Fibroblast of lung (primary cell): ENCODE data around the gene NR3C1. TPM values are rescaled to one million over a fixed set of nuclear protein-coding genes. Genes with fewer than 3 reads are reported as not detected.

Experiments
- DNase-seq, 2 donors: peaks; one replicate each; pipeline versions ENCODE4 v3.0.0 to v3.0.0-alpha.2; 2010; ENCODE audit warnings: low read depth in 2 of 2
- H2AFZ ChIP-seq: 2 replicates; pipeline ENCODE4 v1.5.1; 2012; ENCODE audit warnings: low read length, control low read depth, inconsistent platforms
- H3K27ac ChIP-seq: 2 replicates; pipeline ENCODE4 v1.5.1; 2011; ENCODE audit warnings: low read length, control low read depth; ENCODE audit not compliant: insufficient read depth
- H3K27me3 ChIP-seq: 2 replicates; pipeline ENCODE4 v1.5.1; 2011; ENCODE audit warnings: mild to moderate bottlenecking, low read length; ENCODE audit not compliant: control insufficient read depth, insufficient read depth
- H3K36me3 ChIP-seq: 2 replicates; pipeline ENCODE4 v1.5.1; 2011; ENCODE audit warnings: low read length; ENCODE audit not compliant: control insufficient read depth, insufficient read depth
- H3K4me1 ChIP-seq: 2 replicates; pipeline ENCODE4 v1.5.1; 2011; ENCODE audit warnings: low read length; ENCODE audit not compliant: control insufficient read depth, insufficient read depth; ENCODE audit errors: extremely low read depth
- H3K4me2 ChIP-seq: 2 replicates; pipeline ENCODE4 v1.5.1; 2011; ENCODE audit warnings: low read length, control low read depth; ENCODE audit not compliant: insufficient read depth; ENCODE audit errors: extremely low read depth
- H3K4me3 ChIP-seq, 4 experiments: fragments of 200-600 bp in 1 of 4; sonication (generic) in 1 of 4; replicated peaks in 1 of 4; 2 replicates each; pipeline ENCODE4 v1.5.1; 2011 to 2016; ENCODE audit warnings: low read length in 4 of 4, low read depth in 3 of 4, mild to moderate bottlenecking in 3 of 4, control low read depth in 2 of 4, inconsistent platforms in 1 of 4, mixed read lengths in 1 of 4; ENCODE audit not compliant: insufficient read depth in 1 of 4; ENCODE audit errors: control extremely low read depth in 1 of 4
- H3K79me2 ChIP-seq: 2 replicates; pipeline ENCODE4 v1.5.1; 2012; ENCODE audit warnings: mild to moderate bottlenecking, low read length, inconsistent platforms; ENCODE audit not compliant: control insufficient read depth, insufficient read depth
- H3K9ac ChIP-seq: 2 replicates; pipeline ENCODE4 v1.5.1; 2011; ENCODE audit warnings: mild to moderate bottlenecking, low read length, control low read depth; ENCODE audit not compliant: insufficient read depth
- H3K9me3 ChIP-seq: 2 replicates; pipeline ENCODE4 v1.5.1; 2012; ENCODE audit warnings: low read depth, low read length; ENCODE audit not compliant: control insufficient read depth, insufficient read depth
- H4K20me1 ChIP-seq: 2 replicates; pipeline ENCODE4 v1.5.1; 2011; ENCODE audit warnings: low read length; ENCODE audit not compliant: control insufficient read depth, insufficient read depth; ENCODE audit errors: extremely low read depth
- EZH2 ChIP-seq: IDR thresholded peaks from 2 replicates; pipeline ENCODE4 v1.5.1; 2012; ENCODE audit warnings: low read length, control low read depth, mild to moderate bottlenecking; ENCODE audit errors: missing control alignments
- polyA plus RNA-seq, 2 donors: library from polyadenylated mRNA; depleted of rRNA in 1 of 2; stranded (reverse) in 1 of 2; unstranded in 1 of 2; fragments of >200 nt; gene quantifications; 2 replicates each; pipeline ENCODE4 v1.2.1, GENCODE V29; 2011 to 2012; ENCODE audit warnings: missing spikeins in 1 of 2
- total RNA-seq: library from RNA; depleted of rRNA; stranded (reverse); fragments of >200 nt; gene quantifications from 2 replicates; pipeline ENCODE4 v1.2.1, GENCODE V29; 2014
- TF ChIP-seq, protein P1 (sequence below), 2 donors: IDR thresholded peaks in 1 of 2; conservative IDR thresholded peaks in 1 of 2; 1 replicate in 1 of 2; 2 replicates in 1 of 2; pipeline ENCODE4 v1.5.1; 2011 to 2012; ENCODE audit warnings: low read length in 2 of 2, control low read depth in 1 of 2, inconsistent platforms in 1 of 2, low read depth in 1 of 2, mild to moderate bottlenecking in 1 of 2

Gene NR3C1
- total and polyA plus RNA-seq, 2 donors (not counting 1 experiment from before 2014, with no cell fraction given) = 85.3 to 126 TPM

DNA sequence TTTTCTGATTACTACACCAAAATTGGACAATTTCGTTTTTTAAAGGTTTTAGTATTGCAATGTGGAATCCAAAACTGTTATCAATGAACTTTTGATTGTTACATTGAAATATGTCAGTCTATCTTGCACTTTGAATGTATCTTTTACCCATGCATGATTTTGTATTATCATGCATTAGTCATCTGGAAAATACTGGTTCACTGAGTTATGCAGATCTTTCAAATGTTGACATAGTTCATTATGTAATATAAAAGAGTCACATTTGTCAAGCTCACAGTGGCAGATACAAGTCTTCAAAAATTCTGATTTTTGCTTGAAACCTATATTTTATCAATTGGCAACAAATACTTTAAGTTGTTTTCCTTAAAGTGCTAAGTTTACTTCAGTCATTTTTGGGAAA lies 85.2 kb downstream of the NR3C1 start:
- TF ChIP-seq, protein P1, sequence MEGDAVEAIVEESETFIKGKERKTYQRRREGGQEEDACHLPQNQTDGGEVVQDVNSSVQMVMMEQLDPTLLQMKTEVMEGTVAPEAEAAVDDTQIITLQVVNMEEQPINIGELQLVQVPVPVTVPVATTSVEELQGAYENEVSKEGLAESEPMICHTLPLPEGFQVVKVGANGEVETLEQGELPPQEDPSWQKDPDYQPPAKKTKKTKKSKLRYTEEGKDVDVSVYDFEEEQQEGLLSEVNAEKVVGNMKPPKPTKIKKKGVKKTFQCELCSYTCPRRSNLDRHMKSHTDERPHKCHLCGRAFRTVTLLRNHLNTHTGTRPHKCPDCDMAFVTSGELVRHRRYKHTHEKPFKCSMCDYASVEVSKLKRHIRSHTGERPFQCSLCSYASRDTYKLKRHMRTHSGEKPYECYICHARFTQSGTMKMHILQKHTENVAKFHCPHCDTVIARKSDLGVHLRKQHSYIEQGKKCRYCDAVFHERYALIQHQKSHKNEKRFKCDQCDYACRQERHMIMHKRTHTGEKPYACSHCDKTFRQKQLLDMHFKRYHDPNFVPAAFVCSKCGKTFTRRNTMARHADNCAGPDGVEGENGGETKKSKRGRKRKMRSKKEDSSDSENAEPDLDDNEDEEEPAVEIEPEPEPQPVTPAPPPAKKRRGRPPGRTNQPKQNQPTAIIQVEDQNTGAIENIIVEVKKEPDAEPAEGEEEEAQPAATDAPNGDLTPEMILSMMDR (conservative IDR thresholded peaks at IDR 0.05 in 1 of 2, IDR thresholded peaks at IDR 0.05 in 1 of 2; ENCODE audit: low read depth in 1 of 2, low read length in 2 of 2) = no peak

DNA sequence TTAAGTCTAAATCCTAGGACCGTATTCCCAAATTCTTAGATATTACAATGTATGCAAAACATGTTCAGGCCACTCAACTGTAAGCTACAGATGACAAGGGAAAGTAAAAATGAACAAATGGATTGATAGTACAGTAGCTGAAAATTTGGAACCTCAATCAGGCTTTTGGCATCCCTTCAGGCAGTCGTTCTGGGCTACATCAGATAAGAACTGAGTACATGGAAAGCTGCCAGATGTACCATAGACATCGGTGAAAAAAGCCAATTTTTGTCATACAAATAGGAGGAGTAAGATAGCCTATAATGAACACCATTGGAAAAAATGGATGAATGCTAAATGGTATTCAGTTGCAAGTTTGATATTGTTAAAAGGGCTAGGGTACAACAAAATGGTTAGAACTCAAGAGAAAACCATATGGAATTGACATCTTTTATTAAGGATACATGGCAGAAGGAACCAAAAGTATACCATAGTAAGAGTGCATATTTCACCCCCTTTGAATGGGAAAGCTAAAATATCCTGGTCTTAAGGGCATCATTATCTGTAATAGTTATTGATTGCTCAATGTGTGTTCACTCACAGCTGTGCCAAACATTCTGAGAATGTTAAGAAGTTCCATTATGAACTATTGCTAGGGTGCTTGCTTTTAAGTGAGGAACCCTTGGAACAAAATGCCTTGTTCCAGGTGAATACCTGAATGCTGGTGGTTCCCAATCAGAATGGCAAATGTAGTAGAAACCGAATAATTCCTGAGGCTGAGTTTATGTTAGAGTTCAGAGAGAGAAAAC lies 86.4 kb downstream of the NR3C1 start:
- H3K4me1 ChIP-seq = peaks cover 19% of the 10 kb centered on the region
- H4K20me1 ChIP-seq = no peaks in the 10 kb centered on the region
- H3K9me3 ChIP-seq = no peaks in the 10 kb centered on the region
- no peak overlapping the region for H3K4me3 ChIP-seq
- TF ChIP-seq EZH2 = no peak
- TF ChIP-seq, protein P1 (conservative IDR thresholded peaks at IDR 0.05 in 1 of 2, IDR thresholded peaks at IDR 0.05 in 1 of 2; ENCODE audit: low read depth in 1 of 2, low read length in 2 of 2) = no peak
- H3K9ac ChIP-seq = no peak overlapping the region
- DNase-seq = peak; percentile 39 to 58
- no peaks in the 10 kb centered on the region for H3K27me3 ChIP-seq
- peaks cover 89% of the 10 kb centered on the region for H3K79me2 ChIP-seq
- H3K27ac ChIP-seq = no peak overlapping the region
- no peak overlapping the region for H3K4me2 ChIP-seq
- no peak overlapping the region for H2AFZ ChIP-seq
- H3K36me3 ChIP-seq = peaks cover 5% of the 10 kb centered on the region

More for the DNA sequence above, 85.2 kb downstream of the NR3C1 start:
- Histone ChIP-seq H3K9ac (no peak overlapping the region), H3K36me3 (peaks cover 2% of the 10 kb centered on the region), H2AFZ (no peak overlapping the region), H3K27ac (no peak overlapping the region), H3K4me1 (peaks cover 17% of the 10 kb centered on the region), H3K9me3 (no peaks in the 10 kb centered on the region), H4K20me1 (no peaks in the 10 kb centered on the region), H3K4me3 (no peak overlapping the region), H3K79me2 (peaks cover 91% of the 10 kb centered on the region), H3K27me3 (no peaks in the 10 kb centered on the region), H3K4me2 (no peak overlapping the region)
- no peak for DNase-seq

DNA sequence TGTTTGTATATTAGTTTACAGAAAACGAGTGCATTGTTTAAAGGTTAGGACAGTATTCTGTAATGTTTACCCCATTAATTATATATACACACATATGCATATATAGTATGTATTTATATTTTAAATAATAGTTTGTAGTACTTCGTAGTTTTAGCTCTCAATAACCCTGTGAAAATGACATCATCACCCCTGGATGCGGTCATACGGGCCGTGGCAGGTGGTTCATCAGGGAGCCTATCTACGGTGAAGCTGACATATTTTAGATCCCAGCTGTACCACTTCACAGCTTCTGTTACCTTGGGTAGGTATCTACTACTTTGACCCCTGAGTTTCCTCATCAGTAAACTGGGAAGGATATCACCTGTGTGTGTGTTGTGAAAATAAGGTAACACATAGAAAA lies 87.1 kb downstream of the NR3C1 start:
- Histone ChIP-seq H4K20me1 (no peaks in the 10 kb centered on the region), H3K27me3 (no peaks in the 10 kb centered on the region), H3K79me2 (peaks cover 88% of the 10 kb centered on the region), H3K27ac (peak overlapping the region; percentile 27), H3K9ac (no peak overlapping the region), H3K4me2 (no peak overlapping the region), H3K36me3 (peaks cover 7% of the 10 kb centered on the region), H3K4me1 (peaks cover 25% of the 10 kb centered on the region), H2AFZ (no peak overlapping the region), H3K9me3 (no peaks in the 10 kb centered on the region), H3K4me3 (no peak overlapping the region)
- TF ChIP-seq, protein P1 (conservative IDR thresholded peaks at IDR 0.05 in 1 of 2, IDR thresholded peaks at IDR 0.05 in 1 of 2; ENCODE audit: low read depth in 1 of 2, low read length in 2 of 2) = no peak
- no peak for TF ChIP-seq EZH2
- no peak for DNase-seq
